Endometrial microvascular endothelial cells (primary cell): ENCODE data around the gene LRMDA. TPM values are rescaled to one million over a fixed set of nuclear protein-coding genes. Genes with fewer than 3 reads are reported as not detected.

Source experiments
- in situ Hi-C: cut with HindIII; loops from 2 replicates; pipeline ENCODE4 v1.10.0; 2017; ENCODE audit warnings: low sequenced_read_pairs, low pct_unique_long_range_greater_than_20kb; ENCODE audit errors: inconsistent ontology term
- total RNA-seq: library from RNA; depleted of rRNA; stranded (reverse); fragments of >200 nt; gene quantifications from one replicate; pipeline ENCODE4 v1.2.3, GENCODE V29; 2015; ENCODE audit errors: inconsistent ontology term

Gene LRMDA
- total RNA-seq, 1 donor from 2014 or later, result 1.2 TPM

- in situ Hi-C loops, result no loop called here
Measured at GRCh38 chr10:76088980-76089379, 657.6 kb downstream of the LRMDA start.

- in situ Hi-C loops, result no loop called here
Measured at GRCh38 chr10:76089556-76090180, 658.2 kb downstream of the LRMDA start.

- in situ Hi-C loops, result no loop called here
Measured at GRCh38 chr10:76091926-76092325, 660.5 kb downstream of the LRMDA start.

GRCh38 chr10:76106611-76107010 lies 675.2 kb downstream of the LRMDA start:
- in situ Hi-C loops, result no loop called here

- in situ Hi-C loops, result no loop called here
Measured at GRCh38 chr10:76108563-76109359, 677.3 kb downstream of the LRMDA start.

- in situ Hi-C loops, result no loop called here
Measured at GRCh38 chr10:76111404-76111803, 680.0 kb downstream of the LRMDA start.

- in situ Hi-C loops, result no loop called here
Measured at GRCh38 chr10:76111986-76112825, 680.8 kb downstream of the LRMDA start.

GRCh38 chr10:76112826-76113150 lies 681.4 kb downstream of the LRMDA start:
- in situ Hi-C loops, result no loop called here

- in situ Hi-C loops, result no loop called here
Measured at GRCh38 chr10:76113952-76114351, 682.5 kb downstream of the LRMDA start.

GRCh38 chr10:76114581-76115001 lies 683.2 kb downstream of the LRMDA start:
- in situ Hi-C loops, result no loop called here

GRCh38 chr10:76115131-76115470 lies 683.7 kb downstream of the LRMDA start:
- in situ Hi-C loops, result no loop called here

GRCh38 chr10:76115471-76116155 lies 684.2 kb downstream of the LRMDA start:
- in situ Hi-C loops, result no loop called here

- in situ Hi-C loops, result no loop called here
Measured at GRCh38 chr10:76116523-76116922, 685.1 kb downstream of the LRMDA start.

GRCh38 chr10:76117949-76118348 lies 686.5 kb downstream of the LRMDA start:
- in situ Hi-C loops, result no loop called here

GRCh38 chr10:76119036-76119435 lies 687.6 kb downstream of the LRMDA start:
- in situ Hi-C loops, result no loop called here

GRCh38 chr10:76119515-76119914 lies 688.1 kb downstream of the LRMDA start:
- in situ Hi-C loops, result no loop called here

GRCh38 chr10:76122056-76122455 lies 690.6 kb downstream of the LRMDA start:
- in situ Hi-C loops, result no loop called here

GRCh38 chr10:76124280-76124679 lies 692.9 kb downstream of the LRMDA start:
- in situ Hi-C loops, result no loop called here

- in situ Hi-C loops, result no loop called here
Measured at GRCh38 chr10:76125900-76126299, 694.5 kb downstream of the LRMDA start.
